LoVo (cell line): Measurements from ENCODE around the gene CPB1.

ENCODE experiments used
- DNase-seq: peaks from one replicate; pipeline ENCODE4 v3.0.0-alpha.2; 2016; ENCODE audit warnings: low spot score

CPB1 gene

GRCh38 chr3:148833223-148833622, 5.6 kb downstream of the CPB1 start:
- no peak for DNase-seq

DNA sequence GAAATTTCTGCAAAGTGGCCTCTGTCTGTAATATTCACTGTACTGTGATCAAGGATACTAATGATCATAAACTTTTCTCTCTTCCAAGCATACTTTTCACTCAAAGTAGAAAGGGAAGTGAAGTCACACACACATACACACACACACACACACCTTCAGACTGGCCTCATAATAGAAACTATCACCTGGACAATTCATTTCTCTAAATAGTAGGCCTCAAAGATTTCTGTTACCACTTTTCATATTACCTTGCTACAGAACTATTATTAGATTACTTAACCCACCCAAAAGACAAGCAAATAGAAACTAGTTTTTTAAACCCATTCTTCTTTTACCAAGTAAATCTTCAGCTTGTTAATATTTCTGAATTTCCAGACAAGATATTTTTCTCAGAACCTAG, 12.2 kb downstream of the CPB1 start:
- no peak for DNase-seq

DNA sequence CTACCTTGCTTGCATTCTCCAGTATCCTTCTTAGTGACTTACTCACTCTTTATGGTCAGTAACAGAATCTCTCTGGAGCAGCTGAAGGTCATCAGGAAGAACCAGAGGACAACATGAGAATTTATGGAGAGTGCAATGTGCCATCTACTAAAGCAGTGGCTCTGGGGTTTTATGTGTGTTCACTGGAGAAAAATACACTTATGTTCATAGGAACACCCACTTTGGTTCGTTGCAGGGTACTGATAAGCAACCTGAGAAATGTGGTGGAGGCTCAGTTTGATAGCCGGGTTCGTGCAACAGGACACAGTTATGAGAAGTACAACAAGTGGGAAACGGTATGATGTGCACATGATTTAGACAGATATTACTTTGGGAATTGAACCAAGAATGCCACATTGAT, 12.8 kb downstream of the CPB1 start:
- DNase-seq = no peak

DNA sequence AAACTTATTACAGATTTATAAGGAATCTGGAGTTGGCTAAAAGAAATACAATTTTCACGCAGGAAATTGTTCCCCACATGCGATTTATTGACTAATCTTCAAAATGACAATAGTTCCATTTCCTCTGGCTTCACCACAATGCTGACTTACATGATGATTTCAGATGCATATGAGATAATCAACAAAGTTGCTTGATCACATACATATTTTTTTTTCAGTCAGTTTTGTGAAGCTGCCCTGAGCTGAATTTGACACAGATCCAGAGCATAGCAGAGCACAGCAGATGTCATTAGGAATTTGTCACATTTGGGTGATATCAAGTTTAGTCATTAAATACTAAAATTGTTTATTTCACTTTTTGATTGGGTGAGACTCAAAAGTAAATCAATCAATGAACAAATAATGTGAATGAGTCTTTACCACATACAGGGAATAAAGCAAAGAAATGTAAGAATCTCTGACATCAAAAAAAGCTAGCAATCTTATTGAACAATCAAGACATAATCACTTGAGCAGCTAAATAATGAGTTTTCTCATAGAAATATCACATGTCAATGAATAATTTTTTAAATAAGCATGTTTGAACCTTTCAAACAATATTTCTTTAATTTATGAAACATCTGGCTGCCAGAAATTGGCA, 18.3 kb downstream of the CPB1 start:
- DNase-seq = no peak

DNA sequence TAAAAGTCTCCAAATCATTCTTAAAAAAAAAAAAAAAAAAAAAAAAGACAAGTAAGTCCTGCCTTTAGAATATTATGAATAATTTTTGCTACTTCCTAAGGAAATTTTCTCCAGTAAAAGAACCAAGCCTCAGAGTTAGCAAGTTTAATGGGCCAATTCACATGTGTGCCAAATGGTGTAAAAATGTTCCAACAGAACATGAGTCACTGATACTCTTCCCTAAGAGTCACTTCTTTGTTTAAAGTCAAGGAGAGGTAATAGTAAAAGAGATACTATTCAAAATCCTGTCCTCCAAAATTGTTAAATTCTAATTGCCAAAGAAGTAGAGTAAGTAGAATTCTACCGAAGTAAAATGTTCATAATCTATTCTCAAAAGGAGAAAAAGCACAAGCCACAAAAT, 19.7 kb downstream of the CPB1 start:
- DNase-seq = no peak

DNA sequence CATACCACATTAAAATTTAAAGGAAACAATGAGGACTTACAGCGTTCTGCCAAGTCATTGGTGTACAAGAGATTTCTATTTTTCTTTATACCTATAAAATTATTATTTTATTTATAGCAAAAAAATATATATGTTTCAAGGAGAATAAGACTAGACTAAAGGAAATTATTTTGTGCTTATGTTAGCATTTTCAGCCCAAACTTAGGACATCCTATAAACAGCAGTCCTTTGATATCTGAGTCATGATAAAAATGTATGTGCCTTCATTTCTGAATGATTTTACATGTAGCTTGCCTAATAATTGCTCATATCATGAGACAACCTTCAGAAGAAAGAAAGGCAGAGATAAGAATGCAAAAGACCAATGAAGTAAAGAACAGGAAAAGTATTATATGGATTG, 20.8 kb downstream of the CPB1 start:
- no peak for DNase-seq

DNA sequence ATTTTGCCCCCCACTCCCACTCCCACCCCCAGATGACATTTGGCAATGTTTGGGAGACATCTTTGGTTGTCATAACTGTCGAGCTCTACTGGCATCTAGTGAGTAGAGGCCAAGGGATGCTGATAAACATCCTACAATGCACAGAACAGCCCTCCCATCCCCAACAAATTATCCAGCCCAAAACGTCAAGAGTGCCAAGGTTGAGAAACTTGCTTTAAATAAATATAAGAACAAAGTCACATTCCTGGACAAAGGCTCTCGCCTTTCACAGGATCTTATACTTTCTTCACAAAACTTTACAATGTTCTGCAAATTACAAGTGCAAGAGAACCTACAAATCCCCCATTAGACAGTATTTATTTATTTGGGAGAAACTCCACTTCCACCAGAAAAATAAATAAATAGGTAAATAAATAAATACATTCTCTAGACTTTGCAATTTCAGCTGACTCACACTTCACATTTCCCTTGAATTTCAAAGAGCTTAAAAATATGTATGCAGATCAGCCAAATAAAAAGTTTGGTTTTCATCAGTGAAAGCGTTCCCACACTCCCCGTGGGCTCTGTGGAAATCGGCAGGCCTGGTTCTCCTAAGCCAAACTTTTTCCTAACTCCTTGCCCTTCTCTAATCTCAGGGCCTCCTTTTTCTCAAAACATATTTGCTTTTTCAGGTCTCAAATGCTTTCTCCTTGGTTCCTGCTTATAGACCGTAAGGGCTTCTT, 24.8 kb downstream of the CPB1 start:
- DNase-seq = no peak

DNA sequence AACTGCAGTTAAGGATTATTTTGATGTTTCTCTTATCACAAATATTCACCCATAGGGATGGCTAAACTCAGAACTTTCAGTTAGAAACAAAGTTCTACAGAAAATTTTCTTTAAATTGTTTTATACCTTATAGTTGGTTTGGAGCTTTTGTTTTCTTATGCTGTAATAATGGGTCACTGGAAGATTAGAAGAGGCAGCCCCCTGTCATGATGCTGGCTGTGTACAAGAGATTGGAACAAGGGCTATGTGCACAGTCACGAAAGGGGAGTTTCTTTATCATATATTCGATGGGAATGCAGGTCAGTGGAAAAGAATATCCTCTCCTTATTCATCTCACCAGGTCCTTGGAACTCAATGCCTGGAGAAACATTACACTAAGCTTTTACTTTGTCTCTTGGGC, 25.5 kb downstream of the CPB1 start:
- DNase-seq = no peak

- DNase-seq = no peak
These were observed 26.4 kb downstream of the CPB1 start for GRCh38 chr3:148854061-148854460.

- DNase-seq = no peak
These were observed 28.8 kb downstream of the CPB1 start for GRCh38 chr3:148856384-148856783.

DNA sequence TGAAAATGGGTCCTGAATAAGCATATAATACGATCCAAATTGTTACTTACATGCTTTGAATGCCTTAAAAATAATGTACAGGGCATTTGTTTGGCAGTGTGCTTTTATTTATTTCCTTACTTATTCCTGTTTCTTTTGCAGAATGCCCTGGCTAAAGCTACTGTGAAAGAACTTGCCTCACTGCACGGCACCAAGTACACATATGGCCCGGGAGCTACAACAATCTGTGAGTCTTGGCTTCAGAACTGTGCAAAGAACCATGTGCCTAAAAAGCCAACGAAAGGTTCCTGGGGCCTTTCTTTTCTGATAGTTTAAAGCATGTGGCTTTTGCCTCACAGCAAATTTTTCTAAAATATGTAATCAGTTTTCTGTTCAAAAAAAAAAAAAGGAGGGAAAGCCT, 29.7 kb downstream of the CPB1 start:
- DNase-seq = no peak

GRCh38 chr3:148861277-148861869, 33.8 kb downstream of the CPB1 start:
- peak; percentile 64 for DNase-seq

GRCh38 chr3:148863297-148863696, 35.7 kb downstream of the CPB1 start:
- no peak for DNase-seq

- no peak for DNase-seq
These were observed 36.2 kb downstream of the CPB1 start for GRCh38 chr3:148863814-148864213.

DNA sequence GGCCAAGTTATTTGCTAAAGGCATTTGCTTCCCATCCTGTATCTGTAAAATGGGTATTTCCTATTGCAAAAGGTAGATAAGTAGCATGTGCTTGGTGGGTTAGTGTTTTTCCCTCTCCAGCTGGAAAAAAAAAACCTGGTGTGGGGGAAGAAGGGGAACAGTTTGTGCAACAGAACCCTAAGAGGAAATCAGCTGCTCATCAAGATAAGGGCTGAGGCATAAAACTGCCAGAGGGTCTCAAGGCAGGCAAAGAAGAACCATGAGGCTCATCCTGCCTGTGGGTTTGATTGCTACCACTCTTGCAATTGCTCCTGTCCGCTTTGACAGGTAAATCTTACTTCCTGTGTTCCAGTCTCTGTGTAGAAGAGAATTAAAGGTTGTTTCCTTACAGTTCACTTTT, 37.4 kb downstream of the CPB1 start, which contains the start of gene CPA3:
TSS of gene CPA3 (plus strand) at position 248 of the 400 bp plus-strand sequence. CDS start at position 260, 12 bp downstream.
- DNase-seq = no peak

- DNase-seq = no peak
These were observed 38.6 kb downstream of the CPB1 start for GRCh38 chr3:148866261-148866660.

- DNase-seq = no peak
These were observed 45.8 kb downstream of the CPB1 start for GRCh38 chr3:148873270-148873927.

DNA sequence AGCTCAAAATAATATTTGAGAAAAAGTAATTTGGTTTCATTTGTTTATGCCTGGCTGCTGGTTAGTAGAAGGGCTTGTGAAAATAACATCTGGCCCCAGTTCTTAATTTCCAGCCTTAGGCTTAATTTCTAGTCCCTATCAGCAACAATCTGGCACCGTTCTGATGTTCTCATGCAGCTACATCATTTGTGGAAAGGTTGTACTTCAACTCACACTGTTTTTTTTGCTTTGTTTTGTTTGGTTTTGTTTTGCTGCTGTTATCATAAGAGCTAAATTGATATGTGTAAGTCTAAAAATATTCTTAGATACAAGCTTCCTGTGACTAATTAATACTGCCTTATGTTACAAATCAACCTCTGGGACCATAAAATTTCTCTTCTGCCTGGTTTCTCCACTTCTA, 46.4 kb downstream of the CPB1 start:
- DNase-seq = no peak

GRCh38 chr3:148878095-148878494, 50.5 kb downstream of the CPB1 start:
- DNase-seq = no peak

- DNase-seq = no peak
These were observed 51.6 kb downstream of the CPB1 start for GRCh38 chr3:148879256-148879655.

DNA sequence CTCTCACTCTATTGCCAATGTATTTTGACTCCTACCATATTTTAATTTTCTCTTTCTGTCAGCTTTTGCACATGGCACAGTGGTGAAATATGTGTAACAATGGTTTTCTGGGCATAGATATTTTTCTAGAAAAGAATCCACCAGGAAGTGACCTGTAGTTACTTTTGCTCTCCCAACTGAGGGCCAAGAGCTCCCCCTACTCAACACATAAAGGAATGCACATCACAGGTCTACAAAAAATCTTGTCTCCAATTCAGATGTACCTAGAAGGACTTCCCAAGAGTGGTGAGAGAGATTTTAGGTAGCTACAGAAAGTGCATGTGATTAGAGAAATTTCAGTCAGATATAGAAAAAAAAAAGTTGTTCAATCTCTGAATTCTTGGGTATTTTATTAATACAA, 53.1 kb downstream of the CPB1 start:
- no peak for DNase-seq

DNA sequence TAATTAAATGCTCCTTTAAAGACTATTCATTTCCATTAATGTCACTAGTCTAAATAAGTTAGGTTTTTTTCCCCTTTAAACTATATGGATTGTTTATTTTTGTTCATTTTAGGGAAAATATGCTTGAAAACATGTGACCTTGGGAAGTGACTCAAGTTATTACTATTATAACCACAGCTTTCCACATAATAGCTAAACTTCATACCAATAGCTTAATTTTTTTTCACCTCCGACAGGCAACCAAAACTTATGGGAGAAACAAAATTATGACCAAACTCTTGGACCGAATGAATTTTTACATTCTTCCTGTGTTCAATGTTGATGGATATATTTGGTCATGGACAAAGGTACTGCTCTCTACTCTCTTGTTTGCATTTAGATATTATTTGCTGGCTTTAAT, 53.7 kb downstream of the CPB1 start:
- no peak for DNase-seq

GRCh38 chr3:148882288-148882687, 54.7 kb downstream of the CPB1 start:
- DNase-seq = no peak
